ENCODE results near the gene AP1S1.

DNA sequence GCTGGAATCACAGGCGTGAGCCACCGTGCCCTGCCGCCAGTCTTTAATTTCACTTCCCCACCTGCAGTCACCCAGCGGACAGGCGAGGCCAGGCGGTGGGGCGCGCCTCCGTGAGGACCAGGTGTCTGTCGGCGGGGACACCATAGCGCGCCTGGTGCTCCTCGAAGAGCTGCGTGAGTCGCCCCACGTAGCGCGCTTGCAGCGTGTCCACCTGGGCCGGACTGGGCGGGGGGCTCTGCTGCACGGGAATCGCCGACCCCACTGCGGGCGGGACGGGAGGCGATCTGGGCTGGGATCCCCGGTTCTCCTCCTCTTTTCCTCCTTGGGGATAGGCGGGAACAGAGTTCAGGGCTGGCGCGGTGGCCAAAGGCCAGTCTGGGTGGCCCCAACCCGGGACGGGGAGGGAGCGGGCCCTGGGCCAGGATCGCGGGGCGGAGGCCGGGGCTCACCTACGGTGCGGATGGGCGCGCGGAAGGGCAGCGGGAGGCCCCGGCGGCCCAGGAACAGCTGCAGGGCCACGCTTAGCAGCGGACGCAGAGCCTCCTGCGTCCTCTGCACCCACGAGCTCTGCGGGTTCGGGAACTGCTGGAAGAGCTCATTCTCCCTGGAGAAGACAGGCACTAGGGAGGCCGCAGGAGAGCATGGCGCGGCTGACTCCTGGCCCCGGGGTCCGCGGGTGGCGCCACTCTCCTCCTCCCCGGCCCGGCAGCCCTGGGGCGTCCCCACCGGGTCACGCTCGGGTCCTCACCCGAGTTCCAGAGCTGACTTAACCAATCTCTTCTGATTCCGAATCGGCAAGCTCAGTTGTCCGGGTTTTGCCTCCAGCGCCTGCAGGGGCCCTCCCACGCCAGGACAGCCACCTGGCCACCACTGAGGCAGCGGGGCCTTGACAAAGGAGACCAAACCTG, 47.7 kb downstream of the AP1S1 start:
- TF ChIP-seq, protein P1, sequence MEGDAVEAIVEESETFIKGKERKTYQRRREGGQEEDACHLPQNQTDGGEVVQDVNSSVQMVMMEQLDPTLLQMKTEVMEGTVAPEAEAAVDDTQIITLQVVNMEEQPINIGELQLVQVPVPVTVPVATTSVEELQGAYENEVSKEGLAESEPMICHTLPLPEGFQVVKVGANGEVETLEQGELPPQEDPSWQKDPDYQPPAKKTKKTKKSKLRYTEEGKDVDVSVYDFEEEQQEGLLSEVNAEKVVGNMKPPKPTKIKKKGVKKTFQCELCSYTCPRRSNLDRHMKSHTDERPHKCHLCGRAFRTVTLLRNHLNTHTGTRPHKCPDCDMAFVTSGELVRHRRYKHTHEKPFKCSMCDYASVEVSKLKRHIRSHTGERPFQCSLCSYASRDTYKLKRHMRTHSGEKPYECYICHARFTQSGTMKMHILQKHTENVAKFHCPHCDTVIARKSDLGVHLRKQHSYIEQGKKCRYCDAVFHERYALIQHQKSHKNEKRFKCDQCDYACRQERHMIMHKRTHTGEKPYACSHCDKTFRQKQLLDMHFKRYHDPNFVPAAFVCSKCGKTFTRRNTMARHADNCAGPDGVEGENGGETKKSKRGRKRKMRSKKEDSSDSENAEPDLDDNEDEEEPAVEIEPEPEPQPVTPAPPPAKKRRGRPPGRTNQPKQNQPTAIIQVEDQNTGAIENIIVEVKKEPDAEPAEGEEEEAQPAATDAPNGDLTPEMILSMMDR (IDR thresholded peaks at IDR 0.05): no peak
- TF ChIP-seq POLR2A (IDR thresholded peaks at IDR 0.05) (no peak), EP300 (IDR thresholded peaks at IDR 0.05) (no peak)

All from suprapubic skin (tissue), 3 donors.